GM23248 (cell line): ENCODE data around the gene LEF1. TPM values are rescaled to one million over a fixed set of nuclear protein-coding genes. Genes with fewer than 3 reads are reported as not detected.

Experiments
- DNase-seq: peaks from one replicate; pipeline ENCODE4 v3.0.0-alpha.2; 2015
- H2AFZ ChIP-seq: fragments of 200-600 bp; sonication (generic); 2 replicates; pipeline ENCODE4 v1.6.1; 2016; ENCODE audit warnings: antibody characterized with exemption
- H3F3A ChIP-seq: fragments of 200-600 bp; sonication (generic); 2 replicates; pipeline ENCODE4 v1.6.1; 2016; ENCODE audit warnings: mild to moderate bottlenecking, antibody characterized with exemption, mixed run types; ENCODE audit not compliant: insufficient read depth
- H3K27ac ChIP-seq: fragments of 200-600 bp; sonication (generic); 2 replicates; pipeline ENCODE4 v1.5.1; 2016; ENCODE audit warnings: mild to moderate bottlenecking
- H3K27me3 ChIP-seq: fragments of 200-600 bp; sonication (generic); replicated peaks from 2 replicates; pipeline ENCODE4 v1.6.1; 2016; ENCODE audit warnings: mild to moderate bottlenecking; ENCODE audit not compliant: insufficient read depth
- H3K36me3 ChIP-seq: fragments of 200-600 bp; sonication (generic); 2 replicates; pipeline ENCODE4 v1.6.1; 2016; ENCODE audit warnings: low read depth, mild to moderate bottlenecking
- H3K4me1 ChIP-seq: fragments of 200-600 bp; sonication (generic); 2 replicates; pipeline ENCODE4 v1.6.1; 2016; ENCODE audit warnings: mild to moderate bottlenecking; ENCODE audit not compliant: insufficient read depth
- H3K4me2 ChIP-seq: fragments of 200-600 bp; sonication (generic); one replicate; pipeline ENCODE4 v1.6.1; 2016; ENCODE audit warnings: mild to moderate bottlenecking; ENCODE audit not compliant: unreplicated experiment
- H3K4me3 ChIP-seq: fragments of 200-600 bp; sonication (generic); 2 replicates; pipeline ENCODE4 v1.5.1; 2016; ENCODE audit warnings: mild to moderate bottlenecking
- H3K79me2 ChIP-seq: fragments of 200-600 bp; sonication (generic); 2 replicates; pipeline ENCODE4 v1.6.1; 2016; ENCODE audit warnings: mild to moderate bottlenecking; ENCODE audit not compliant: insufficient read depth
- H3K9ac ChIP-seq: fragments of 200-600 bp; sonication (generic); 2 replicates; pipeline ENCODE4 v1.6.1; 2016; ENCODE audit warnings: mild to moderate bottlenecking
- H3K9me2 ChIP-seq: fragments of 200-600 bp; sonication (generic); 2 replicates; pipeline ENCODE4 v1.6.1; 2016; ENCODE audit warnings: mixed run types, mild to moderate bottlenecking, moderate library complexity; ENCODE audit not compliant: insufficient read depth
- H3K9me3 ChIP-seq: fragments of 200-600 bp; sonication (generic); one replicate; pipeline ENCODE4 v1.6.1; 2017; ENCODE audit warnings: low read depth
- H4K20me1 ChIP-seq: fragments of 200-600 bp; sonication (generic); 2 replicates; pipeline ENCODE4 v1.6.0; 2016; ENCODE audit not compliant: insufficient read depth
- EZH2 ChIP-seq: fragments of 200-600 bp; sonication (generic); IDR thresholded peaks from 2 replicates; pipeline ENCODE4 v1.6.1; 2018; ENCODE audit warnings: antibody characterized with exemption, mild to moderate bottlenecking; ENCODE audit not compliant: insufficient read depth, poor library complexity, severe bottlenecking
- EZH2phosphoT487 ChIP-seq: fragments of 200-600 bp; sonication (generic); IDR thresholded peaks from 2 replicates; pipeline ENCODE4 v1.6.1; 2018; ENCODE audit warnings: antibody characterized with exemption, moderate library complexity, mild to moderate bottlenecking, low read depth; ENCODE audit not compliant: insufficient read depth
- whole genome bisulfite sequencing, 2 experiments: methylation state at CpG; one replicate each; pipeline ENCODE4 v1.1.6; 2015 to 2017; ENCODE audit warnings: low lambda C conversion rate in 2 of 2, low coverage in 1 of 2; ENCODE audit errors: missing lambda C conversion rate in 2 of 2; 5-methylcytosine and 5-hydroxymethylcytosine counted together
- in situ Hi-C: fragments of 300-500 bp; cut with MboI; formaldehyde crosslinking; loops from 2 replicates; pipeline ENCODE4 v1.15.0; 2020
- polyA plus RNA-seq: library from polyadenylated mRNA; unstranded; fragments of >200 nt; fragmentation: Nextera tagmentation; extraction: Ambion mirVana; gene quantifications from 2 replicates; pipeline ENCODE4 v1.2.1, GENCODE V29; 2016
- total RNA-seq: library from RNA; depleted of rRNA; stranded (reverse); fragments of >200 nt; shearing (Covaris generic); gene quantifications from 2 replicates; pipeline ENCODE4 v1.2.3, GENCODE V29; 2014

Gene LEF1
- total and polyA plus RNA-seq, 2 experiments from 2014 or later, result 0.23 TPM; not detected in 1

DNA sequence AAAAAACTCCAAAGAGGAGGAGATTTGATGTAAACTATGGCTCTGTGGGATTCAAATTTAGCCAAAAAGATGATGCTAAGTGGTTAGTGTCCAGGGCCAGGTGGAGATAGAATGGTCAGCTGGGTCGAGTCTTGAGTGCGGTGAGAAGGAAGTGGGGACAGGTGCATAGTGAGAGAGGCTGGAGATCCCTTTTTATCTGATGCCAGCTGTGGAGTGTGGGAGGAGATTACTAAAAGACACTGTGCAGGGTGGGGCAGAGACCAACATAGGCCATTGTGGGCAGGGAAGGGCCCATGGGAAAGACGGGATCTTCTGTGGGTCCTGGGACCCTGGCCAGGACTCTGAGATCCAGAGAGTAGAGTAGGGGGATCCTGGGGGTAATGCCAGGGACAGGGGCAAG is 34.6 kb upstream of the LEF1 start:
- WGBS, 2 experiments, result 31 to 43% methylated on average over 2 to 3 of the region's 3 CpGs
- no peak overlapping the region for H2AFZ ChIP-seq
- H3K4me2 ChIP-seq, result no peak overlapping the region
- no peak for TF ChIP-seq EZH2phosphoT487
- TF ChIP-seq EZH2, result no peak
- no peak overlapping the region for H3K4me3 ChIP-seq
- no peaks in the 10 kb centered on the region for H3K79me2 ChIP-seq
- H4K20me1 ChIP-seq, result no peaks in the 10 kb centered on the region
- H3K9me2 ChIP-seq, result no peaks in the 10 kb centered on the region
- in situ Hi-C loops, result no loop called here
- H3K27ac ChIP-seq, result no peak overlapping the region
- no peaks in the 10 kb centered on the region for H3K4me1 ChIP-seq
- no peaks in the 10 kb centered on the region for H3F3A ChIP-seq
- H3K27me3 ChIP-seq, result no peaks in the 10 kb centered on the region
- H3K9me3 ChIP-seq, result no peaks in the 10 kb centered on the region
- no peaks in the 10 kb centered on the region for H3K36me3 ChIP-seq
- H3K9ac ChIP-seq, result no peak overlapping the region
- no peak for DNase-seq

GRCh38 chr4:108201774-108202173 is 33.0 kb upstream of the LEF1 start:
- H3K9ac ChIP-seq, result no peak overlapping the region
- no peak for DNase-seq
- H3F3A ChIP-seq, result no peaks in the 10 kb centered on the region
- no peaks in the 10 kb centered on the region for H3K9me2 ChIP-seq
- H4K20me1 ChIP-seq, result no peaks in the 10 kb centered on the region
- 50 to 60% methylated on average over 2 of the region's 2 CpGs for WGBS, 2 experiments
- H3K27me3 ChIP-seq, result 0 out of 2 replicates have a peak, but pooled peaks cover 8% of the 10 kb centered on the region
- no peaks in the 10 kb centered on the region for H3K36me3 ChIP-seq
- H3K27ac ChIP-seq, result no peak overlapping the region
- in situ Hi-C loops, result no loop called here
- no peaks in the 10 kb centered on the region for H3K4me1 ChIP-seq
- no peak overlapping the region for H2AFZ ChIP-seq
- no peak overlapping the region for H3K4me2 ChIP-seq
- H3K4me3 ChIP-seq, result no peak overlapping the region
- no peaks in the 10 kb centered on the region for H3K79me2 ChIP-seq
- H3K9me3 ChIP-seq, result no peaks in the 10 kb centered on the region
- TF ChIP-seq EZH2, result no peak
- no peak for TF ChIP-seq EZH2phosphoT487

DNA sequence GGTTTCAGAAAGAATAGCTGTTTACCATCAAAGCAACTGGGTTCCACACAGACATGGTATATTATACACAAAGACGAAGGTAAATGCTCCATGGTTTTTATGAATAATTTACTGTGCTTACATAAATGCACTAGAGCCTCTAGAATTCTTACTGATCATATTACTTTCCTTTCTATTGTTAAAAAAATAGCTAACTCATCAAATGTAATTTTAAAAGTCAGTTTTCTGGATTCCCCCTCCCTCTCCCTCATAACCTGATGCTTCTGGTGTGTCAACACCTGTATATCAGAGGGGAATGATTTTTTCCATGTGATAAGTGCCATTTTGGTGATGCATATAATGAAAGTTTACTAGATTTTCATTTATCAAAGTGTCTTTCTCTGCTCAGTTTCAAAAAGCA is 31.1 kb upstream of the LEF1 start:
- Histone ChIP-seq H3K27ac (no peak overlapping the region), H3K9me3 (no peaks in the 10 kb centered on the region), H3K36me3 (no peaks in the 10 kb centered on the region), H3K27me3 (0 out of 2 replicates have a peak, but pooled peaks cover 8% of the 10 kb centered on the region), H3K4me2 (no peak overlapping the region), H3K9me2 (no peaks in the 10 kb centered on the region), H4K20me1 (no peaks in the 10 kb centered on the region), H3K79me2 (no peaks in the 10 kb centered on the region), H3K9ac (no peak overlapping the region), H2AFZ (no peak overlapping the region), H3K4me3 (no peak overlapping the region), H3F3A (no peaks in the 10 kb centered on the region), H3K4me1 (no peaks in the 10 kb centered on the region)
- TF ChIP-seq EZH2phosphoT487, result no peak
- no peak for TF ChIP-seq EZH2
- 16 to 19% methylated on average over 1 of the region's 1 CpG for WGBS, 2 experiments
- in situ Hi-C loops, result no loop called here
- no peak for DNase-seq

DNA sequence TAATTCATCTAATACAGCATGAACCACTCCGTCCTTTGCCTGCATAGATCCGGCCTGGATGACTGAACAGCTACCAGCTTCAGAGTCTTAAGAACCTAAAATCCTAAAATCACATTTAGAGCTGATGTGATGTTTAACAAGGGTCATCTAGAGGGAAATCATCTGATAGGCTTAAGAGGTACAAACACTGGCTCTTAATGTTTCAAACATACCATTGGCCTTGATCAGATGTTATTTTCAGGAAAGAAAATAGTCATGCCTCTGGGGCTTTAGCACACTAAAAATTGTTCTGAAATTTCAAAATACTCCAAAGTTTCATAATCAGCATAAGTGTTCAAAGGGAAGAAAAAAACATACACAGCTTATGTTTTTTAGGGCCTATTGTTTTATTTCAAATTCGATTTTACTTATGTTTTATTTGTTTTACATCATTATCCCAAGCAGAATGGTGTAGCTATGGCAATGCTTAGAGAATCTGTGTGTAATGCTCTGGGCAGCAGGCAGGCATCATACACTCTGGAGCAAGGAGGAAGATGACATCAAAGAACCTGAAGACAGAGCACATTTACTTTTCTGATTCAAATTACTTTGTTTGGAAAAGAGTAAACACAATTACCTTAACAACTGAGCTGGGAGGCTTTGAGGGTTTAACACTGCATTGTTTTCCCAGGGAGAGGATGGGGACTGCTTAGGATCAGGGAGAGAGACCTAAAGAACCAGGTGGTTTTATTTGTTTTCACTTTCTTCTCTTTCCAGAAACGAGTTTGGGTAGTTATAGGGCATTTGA is 25.3 kb upstream of the LEF1 start:
- in situ Hi-C loops, result no loop called here
- Histone ChIP-seq H3K36me3 (no peaks in the 10 kb centered on the region), H3K9ac (no peak overlapping the region), H3K27me3 (peaks cover 19% of the 10 kb centered on the region), H3K27ac (no peak overlapping the region), H3F3A (no peaks in the 10 kb centered on the region), H3K79me2 (no peaks in the 10 kb centered on the region), H2AFZ (no peak overlapping the region), H3K4me2 (no peak overlapping the region), H4K20me1 (no peaks in the 10 kb centered on the region), H3K4me3 (no peak overlapping the region), H3K9me2 (no peaks in the 10 kb centered on the region), H3K4me1 (no peaks in the 10 kb centered on the region), H3K9me3 (no peaks in the 10 kb centered on the region)
- WGBS, 2 experiments, result 30 to 33% methylated on average over 4 of the region's 4 CpGs
- TF ChIP-seq EZH2 (no peak), EZH2phosphoT487 (no peak)
- no peak for DNase-seq
